Activated T-helper 17 cell treated with anti-CD3 and anti-CD28 coated beads, Interleukin-2, amount 50 U/mL, for 72 hours (primary cell): ENCODE results near the gene KCNN3. TPM values are rescaled to one million over a fixed set of nuclear protein-coding genes. Genes with fewer than 3 reads are reported as not detected.
A peak's percentile ranks its signal among the peaks of the same experiment; 100 is the strongest.

Experiments
- ATAC-seq: fragments of 150-1000 bp; cut with Tn5 transposase; replicated peaks from 2 replicates; pipeline ENCODE4 v1.10.0; 2021; ENCODE audit warnings: mild to moderate bottlenecking, moderate library complexity
- H3K27ac Mint-ChIP-seq: one replicate; pipeline ENCODE4 v1.8.0; 2022; ENCODE audit warnings: mixed read lengths
- H3K27me3 Mint-ChIP-seq: one replicate; pipeline ENCODE4 v1.8.0; 2022; ENCODE audit warnings: mixed read lengths
- H3K36me3 Mint-ChIP-seq: one replicate; pipeline ENCODE4 v1.8.0; 2022; ENCODE audit warnings: low read depth, mild to moderate bottlenecking, mixed read lengths
- H3K4me1 Mint-ChIP-seq: one replicate; pipeline ENCODE4 v1.8.0; 2022; ENCODE audit warnings: mixed read lengths
- H3K4me3 Mint-ChIP-seq: one replicate; pipeline ENCODE4 v1.8.0; 2022; ENCODE audit warnings: mild to moderate bottlenecking, mixed read lengths
- H3K9me3 Mint-ChIP-seq: one replicate; pipeline ENCODE4 v1.8.0; 2022; ENCODE audit warnings: mixed read lengths
- total RNA-seq, 2 donors: library from RNA; stranded (reverse); gene quantifications; one replicate each; pipeline ENCODE4 v1.2.3, GENCODE V29; 2022

The KCNN3 gene
- total RNA-seq, 2 donors from 2014 or later, result 0.11 to 0.37 TPM

GRCh38 chr1:154741327-154741726 lies 128.8 kb downstream of the KCNN3 start:
- no peak overlapping the region for H3K27ac Mint-ChIP-seq
- ATAC-seq, result no peak
- H3K27me3 Mint-ChIP-seq, result peaks cover 34% of the 10 kb centered on the region
- H3K4me1 Mint-ChIP-seq, result peaks cover 21% of the 10 kb centered on the region
- no peaks in the 10 kb centered on the region for H3K9me3 Mint-ChIP-seq
- no peak overlapping the region for H3K4me3 Mint-ChIP-seq
- H3K36me3 Mint-ChIP-seq, result no peaks in the 10 kb centered on the region

- no peaks in the 10 kb centered on the region for H3K36me3 Mint-ChIP-seq
- H3K9me3 Mint-ChIP-seq, result no peaks in the 10 kb centered on the region
- H3K27me3 Mint-ChIP-seq, result peaks cover 38% of the 10 kb centered on the region
- ATAC-seq, result no peak
- peaks cover 13% of the 10 kb centered on the region for H3K4me1 Mint-ChIP-seq
- H3K27ac Mint-ChIP-seq, result no peak overlapping the region
- H3K4me3 Mint-ChIP-seq, result no peak overlapping the region
These were observed 130.4 kb downstream of the KCNN3 start for GRCh38 chr1:154739654-154740053.

GRCh38 chr1:154736841-154737240 lies 133.2 kb downstream of the KCNN3 start:
- H3K27ac Mint-ChIP-seq, result peak overlapping the region; percentile 76
- no peaks in the 10 kb centered on the region for H3K9me3 Mint-ChIP-seq
- H3K27me3 Mint-ChIP-seq, result peaks cover 38% of the 10 kb centered on the region
- peak; percentile 100 for ATAC-seq
- no peaks in the 10 kb centered on the region for H3K36me3 Mint-ChIP-seq
- peak overlapping the region; percentile 41 for H3K4me3 Mint-ChIP-seq
- H3K4me1 Mint-ChIP-seq, result peaks cover 13% of the 10 kb centered on the region

- ATAC-seq, result no peak
- H3K27ac Mint-ChIP-seq, result no peak overlapping the region
- H3K4me1 Mint-ChIP-seq, result peaks cover 13% of the 10 kb centered on the region
These were observed 134.3 kb downstream of the KCNN3 start for GRCh38 chr1:154735804-154736168.

GRCh38 chr1:154735061-154735803 lies 134.8 kb downstream of the KCNN3 start:
- no peaks in the 10 kb centered on the region for H3K9me3 Mint-ChIP-seq
- no peak for ATAC-seq
- H3K27ac Mint-ChIP-seq, result peak overlapping the region; percentile 35
- peaks cover 13% of the 10 kb centered on the region for H3K4me1 Mint-ChIP-seq
- H3K4me3 Mint-ChIP-seq, result no peak overlapping the region
- H3K27me3 Mint-ChIP-seq, result peaks cover 33% of the 10 kb centered on the region
- no peaks in the 10 kb centered on the region for H3K36me3 Mint-ChIP-seq

More at GRCh38 chr1:154735804-154736168, 134.3 kb downstream of the KCNN3 start:
- Mint-ChIP-seq H3K4me3 (no peak overlapping the region), H3K36me3 (no peaks in the 10 kb centered on the region), H3K9me3 (no peaks in the 10 kb centered on the region), H3K27me3 (peaks cover 33% of the 10 kb centered on the region)

GRCh38 chr1:154733621-154734020 lies 136.5 kb downstream of the KCNN3 start:
- Mint-ChIP-seq H3K4me3 (no peak overlapping the region), H3K36me3 (no peaks in the 10 kb centered on the region), H3K9me3 (no peaks in the 10 kb centered on the region), H3K4me1 (peaks cover 29% of the 10 kb centered on the region), H3K27ac (peak overlapping the region; percentile 35), H3K27me3 (peaks cover 26% of the 10 kb centered on the region)
- ATAC-seq, result no peak

GRCh38 chr1:154730986-154731489 lies 139.0 kb downstream of the KCNN3 start:
- ATAC-seq, result no peak
- no peak overlapping the region for H3K27ac Mint-ChIP-seq

GRCh38 chr1:154730259-154730658 lies 139.8 kb downstream of the KCNN3 start:
- H3K27me3 Mint-ChIP-seq, result peaks cover 28% of the 10 kb centered on the region

More at GRCh38 chr1:154730986-154731489, 139.0 kb downstream of the KCNN3 start:
- H3K9me3 Mint-ChIP-seq, result no peaks in the 10 kb centered on the region
- peaks cover 19% of the 10 kb centered on the region for H3K4me1 Mint-ChIP-seq
- H3K4me3 Mint-ChIP-seq, result no peak overlapping the region
- peaks cover 25% of the 10 kb centered on the region for H3K27me3 Mint-ChIP-seq
- H3K36me3 Mint-ChIP-seq, result no peaks in the 10 kb centered on the region

GRCh38 chr1:154729577-154729976 lies 140.5 kb downstream of the KCNN3 start:
- no peaks in the 10 kb centered on the region for H3K36me3 Mint-ChIP-seq
- peak overlapping the region; percentile 17 for H3K4me3 Mint-ChIP-seq
- H3K9me3 Mint-ChIP-seq, result no peaks in the 10 kb centered on the region
- H3K27me3 Mint-ChIP-seq, result peaks cover 23% of the 10 kb centered on the region
- H3K4me1 Mint-ChIP-seq, result peaks cover 22% of the 10 kb centered on the region
- H3K27ac Mint-ChIP-seq, result peak overlapping the region; percentile 28
- ATAC-seq, result peak; percentile 73

More at GRCh38 chr1:154730259-154730658, 139.8 kb downstream of the KCNN3 start:
- peak overlapping the region; percentile 17 for H3K4me3 Mint-ChIP-seq
- peak; percentile 26 for ATAC-seq
- H3K4me1 Mint-ChIP-seq, result peaks cover 22% of the 10 kb centered on the region
- H3K36me3 Mint-ChIP-seq, result no peaks in the 10 kb centered on the region
- H3K27ac Mint-ChIP-seq, result no peak overlapping the region
- no peaks in the 10 kb centered on the region for H3K9me3 Mint-ChIP-seq

- Mint-ChIP-seq H3K4me1 (peaks cover 22% of the 10 kb centered on the region), H3K36me3 (no peaks in the 10 kb centered on the region), H3K27me3 (peaks cover 21% of the 10 kb centered on the region), H3K4me3 (peak overlapping the region; percentile 17), H3K27ac (peak overlapping the region; percentile 28), H3K9me3 (no peaks in the 10 kb centered on the region)
- ATAC-seq, result peak; percentile 48
These were observed 141.0 kb downstream of the KCNN3 start for GRCh38 chr1:154729031-154729442.

- Mint-ChIP-seq H3K27ac (no peak overlapping the region), H3K4me1 (peaks cover 22% of the 10 kb centered on the region), H3K36me3 (no peaks in the 10 kb centered on the region), H3K9me3 (no peaks in the 10 kb centered on the region), H3K4me3 (no peak overlapping the region), H3K27me3 (peaks cover 17% of the 10 kb centered on the region)
- ATAC-seq, result no peak
These were observed 143.0 kb downstream of the KCNN3 start for GRCh38 chr1:154726896-154727753.

- peaks cover 22% of the 10 kb centered on the region for H3K4me1 Mint-ChIP-seq
- peak; percentile 71 for ATAC-seq
- peaks cover 17% of the 10 kb centered on the region for H3K27me3 Mint-ChIP-seq
- no peak overlapping the region for H3K27ac Mint-ChIP-seq
- H3K9me3 Mint-ChIP-seq, result no peaks in the 10 kb centered on the region
- H3K36me3 Mint-ChIP-seq, result no peaks in the 10 kb centered on the region
- no peak overlapping the region for H3K4me3 Mint-ChIP-seq
These were observed 143.6 kb downstream of the KCNN3 start for GRCh38 chr1:154726443-154726842.

- H3K9me3 Mint-ChIP-seq, result no peaks in the 10 kb centered on the region
- peaks cover 22% of the 10 kb centered on the region for H3K4me1 Mint-ChIP-seq
- no peak overlapping the region for H3K27ac Mint-ChIP-seq
- H3K27me3 Mint-ChIP-seq, result peaks cover 17% of the 10 kb centered on the region
- no peak for ATAC-seq
- H3K36me3 Mint-ChIP-seq, result no peaks in the 10 kb centered on the region
- no peak overlapping the region for H3K4me3 Mint-ChIP-seq
These were observed 144.2 kb downstream of the KCNN3 start for GRCh38 chr1:154725865-154726264.

- Mint-ChIP-seq H3K4me1 (no peaks in the 10 kb centered on the region), H3K9me3 (no peaks in the 10 kb centered on the region), H3K27ac (no peak overlapping the region), H3K36me3 (no peaks in the 10 kb centered on the region), H3K27me3 (no peaks in the 10 kb centered on the region), H3K4me3 (no peak overlapping the region)
- ATAC-seq, result no peak
These were observed 149.5 kb downstream of the KCNN3 start for GRCh38 chr1:154720328-154721297.
